ENCODE data around the gene SLC16A10. TPM values are rescaled to one million over a fixed set of nuclear protein-coding genes. Genes with fewer than 3 reads are reported as not detected.

SLC16A10 gene
- total and polyA plus RNA-seq, 2 of the 8 experiments (the other 6 are each of a cell fraction or from before 2014, with no cell fraction given): 18.6 to 23.2 TPM

- no peak for TF ChIP-seq CBX5 (IDR thresholded peaks at IDR 0.05; ENCODE audit: low read depth, low read length)
- no peak for TF ChIP-seq FOSL1 (IDR thresholded peaks at IDR 0.05; ENCODE audit: insufficient read depth, low read depth, low read length)
- no peak for TF ChIP-seq EGR1 (IDR thresholded peaks at IDR 0.05; ENCODE audit: borderline replicate concordance, low read depth, low read length)
- TF ChIP-seq CEBPB (IDR thresholded peaks at IDR 0.05; ENCODE audit: low read depth, low read length): no peak
- no peak for TF ChIP-seq SIRT6 (IDR thresholded peaks at IDR 0.05; ENCODE audit: low read length)
Observed at GRCh38 chr6:111110036-111110435, 22.7 kb downstream of the SLC16A10 start (continued).
